GM12892 (cell line): ENCODE data around the gene ACOT13.

ENCODE experiments used
- POLR2A ChIP-seq: IDR thresholded peaks from 2 replicates; pipeline ENCODE4 v1.6.1; 2011; ENCODE audit warnings: low read depth, low read length, control low read depth
- POLR2AphosphoS5 ChIP-seq: IDR thresholded peaks from 2 replicates; pipeline ENCODE4 v1.6.1; 2011; ENCODE audit warnings: low read depth, low read length, control low read depth
- TAF1 ChIP-seq: IDR thresholded peaks from 2 replicates; pipeline ENCODE4 v1.6.1; 2011; ENCODE audit warnings: low read depth, mild to moderate bottlenecking, control low read depth, low read length, borderline replicate concordance

GRCh38 chr6:24686946-24687345 lies 20.1 kb downstream of the ACOT13 start:
- no peak for TF ChIP-seq POLR2AphosphoS5
- no peak for TF ChIP-seq POLR2A
- no peak for TF ChIP-seq TAF1
